ENCODE results near the gene EPAS1.

EPAS1 gene

GRCh38 chr2:46296216-46296839 lies 879 bp upstream of the EPAS1 start:
- no peaks in the 10 kb centered on the region for H3K36me3 ChIP-seq
- peak; percentile 69 to 84 for DNase-seq
- peak overlapping the region; percentile 82 to 94 for H3K27ac ChIP-seq
- peaks cover 0 to 21% (median 9%) of the 10 kb centered on the region in 4 donors for H3K4me1 ChIP-seq
- H3K9me3 ChIP-seq = no peaks in the 10 kb centered on the region
- no peak for TF ChIP-seq CTCF (IDR thresholded peaks at IDR 0.05)
- H3K4me3 ChIP-seq = peak overlapping the region; percentile 65 to 91
- intact Hi-C loops (cut with DNase I; ENCODE audit: low total_unique reads) = loop anchor here (5.0 to 10.0 kb wide), 2 partner anchors 56 to 62 kb away; no protein-coding TSS in a partner anchor
- no peaks in the 10 kb centered on the region for H3K27me3 ChIP-seq

GRCh38 chr2:46297546-46298271 lies 502 bp downstream of the EPAS1 start:
- intact Hi-C loops (cut with DNase I; ENCODE audit: low total_unique reads) = loop anchor here (5.0 to 10.0 kb wide), 2 partner anchors 55 to 63 kb away; no protein-coding TSS in a partner anchor
- H3K4me1 ChIP-seq = peaks cover 0 to 35% (median 15%) of the 10 kb centered on the region in 4 donors
- H3K27me3 ChIP-seq = no peaks in the 10 kb centered on the region
- no peaks in the 10 kb centered on the region for H3K36me3 ChIP-seq
- peak overlapping the region; percentile 82 to 94 for H3K27ac ChIP-seq
- DNase-seq = peak; percentile 64 to 86
- no peaks in the 10 kb centered on the region for H3K9me3 ChIP-seq
- H3K4me3 ChIP-seq = peak overlapping the region; percentile 65 to 91
- peak in 1 of 2 experiments; percentile 18 for TF ChIP-seq CTCF (IDR thresholded peaks at IDR 0.05)

- TF ChIP-seq CTCF (IDR thresholded peaks at IDR 0.05) = no peak
- Histone ChIP-seq H3K27ac (peak overlapping the region; percentile 82 to 94), H3K4me1 (peaks cover 0 to 40% (median 19%) of the 10 kb centered on the region in 4 donors), H3K9me3 (no peaks in the 10 kb centered on the region), H3K36me3 (no peaks in the 10 kb centered on the region), H3K27me3 (no peaks in the 10 kb centered on the region), H3K4me3 (peak overlapping the region; percentile 65 to 91)
- intact Hi-C loops (cut with DNase I; ENCODE audit: low total_unique reads) = loop anchor here (5.0 to 10.0 kb wide), 2 partner anchors 54 to 63 kb away; no protein-coding TSS in a partner anchor
- DNase-seq = peak in 1 of 2 donors; percentile 31
These were observed 990 bp downstream of the EPAS1 start for GRCh38 chr2:46298272-46298521.

GRCh38 chr2:46298522-46299353 lies 1.5 kb downstream of the EPAS1 start:
- intact Hi-C loops (cut with DNase I; ENCODE audit: low total_unique reads) = loop anchor here (5.0 to 10.0 kb wide), 2 partner anchors 54 to 64 kb away; no protein-coding TSS in a partner anchor
- H3K4me3 ChIP-seq = peak overlapping the region; percentile 65 to 91
- peaks cover 0 to 45% (median 24%) of the 10 kb centered on the region in 4 donors for H3K4me1 ChIP-seq
- H3K9me3 ChIP-seq = no peaks in the 10 kb centered on the region
- peak overlapping the region; percentile 82 to 94 for H3K27ac ChIP-seq
- H3K36me3 ChIP-seq = no peaks in the 10 kb centered on the region
- DNase-seq = peak; percentile 52 to 80
- no peaks in the 10 kb centered on the region for H3K27me3 ChIP-seq
- peak; percentile 27 to 35 for TF ChIP-seq CTCF (IDR thresholded peaks at IDR 0.05)

Measured in tibial artery (tissue), 4 donors.